ENCODE results near the gene RBBP7.

- TF ChIP-seq ZNF274 (CRISPR knock-in tag; IDR thresholded peaks at IDR 0.05) (no peak), POLR2A (IDR thresholded peaks at IDR 0.05; ENCODE audit: insufficient read depth in 1 of 2, low read depth in 2 of 2, low read length in 2 of 2) (no peak), EZH2 (conservative IDR thresholded peaks at IDR 0.05; ENCODE audit: low read depth, low read length) (no peak)
Measured at GRCh38 chrX:16883487-16883804, 13.3 kb upstream of the RBBP7 start.

Measured in HepG2 (cell line).